ENCODE measurements around the gene POM121.

Gene POM121

GRCh38 chr7:72924733-72925545 is at the start of gene POM121 (continued):
- TF ChIP-seq ELK4 (IDR thresholded peaks at IDR 0.05; ENCODE audit: borderline replicate concordance, low read depth, low read length) (no peak), ZNF391 (tag by site-specific recombination; IDR thresholded peaks at IDR 0.05; ENCODE audit: borderline replicate concordance, low read depth) (0 out of 2 replicates have a peak, but pooled peaks have one; percentile 16), ZNF624 (tag by site-specific recombination; IDR thresholded peaks at IDR 0.05) (no peak), ZSCAN23 (tag by site-specific recombination; IDR thresholded peaks at IDR 0.05) (no peak), HOXD13 (CRISPR knock-in tag; IDR thresholded peaks at IDR 0.05; ENCODE audit: borderline replicate concordance) (no peak), OSR2 (tag by site-specific recombination; IDR thresholded peaks at IDR 0.05) (no peak), ZFP3 (tag by site-specific recombination; IDR thresholded peaks at IDR 0.05; ENCODE audit: low read depth) (no peak), ZNF10 (tag by site-specific recombination; IDR thresholded peaks at IDR 0.05) (no peak), ZNF654 (tag by site-specific recombination; IDR thresholded peaks at IDR 0.05; ENCODE audit: low read depth) (no peak), MEIS1 (CRISPR knock-in tag; IDR thresholded peaks at IDR 0.05; ENCODE audit: borderline replicate concordance) (no peak), ZFP41 (tag by site-specific recombination; IDR thresholded peaks at IDR 0.05; ENCODE audit: borderline replicate concordance) (no peak), ZNF324 (tag by site-specific recombination; IDR thresholded peaks at IDR 0.05) (0 out of 2 replicates have a peak, but pooled peaks have one; percentile 21), CTCF (tag by site-specific recombination; IDR thresholded peaks at IDR 0.05) (no peak), ZEB2 (tag by site-specific recombination; IDR thresholded peaks at IDR 0.05) (0 out of 2 replicates have a peak, but pooled peaks have one; percentile 24), MYNN (tag by site-specific recombination; IDR thresholded peaks at IDR 0.05; ENCODE audit: borderline replicate concordance) (no peak), ZNF133 (tag by site-specific recombination; IDR thresholded peaks at IDR 0.05) (no peak), ZNF184 (tag by site-specific recombination; IDR thresholded peaks at IDR 0.05) (no peak), ZXDB (tag by site-specific recombination; IDR thresholded peaks at IDR 0.05) (0 out of 2 replicates have a peak, but pooled peaks have one; percentile 23), SP3 (tag by site-specific recombination; IDR thresholded peaks at IDR 0.05) (peak; percentile 18; the same call in 1 of the 2 replicates), ZNF350 (tag by site-specific recombination; IDR thresholded peaks at IDR 0.05) (no peak), ZNF530 (tag by site-specific recombination; IDR thresholded peaks at IDR 0.05; ENCODE audit: low read depth) (no peak), ZNF211 (tag by site-specific recombination; IDR thresholded peaks at IDR 0.05; ENCODE audit: low read depth) (no peak), YY2 (tag by site-specific recombination; IDR thresholded peaks at IDR 0.05) (0 out of 2 replicates have a peak, but pooled peaks have one; percentile 45), ATF2 (tag by site-specific recombination; IDR thresholded peaks at IDR 0.05; ENCODE audit: low read depth) (no peak; the same call in 1 of the 2 replicates), ZSCAN18 (tag by site-specific recombination; IDR thresholded peaks at IDR 0.05) (no peak), ZNF416 (tag by site-specific recombination; IDR thresholded peaks at IDR 0.05) (no peak), ZNF23 (tag by site-specific recombination; IDR thresholded peaks at IDR 0.05; ENCODE audit: borderline replicate concordance) (no peak), KLF8 (tag by site-specific recombination; IDR thresholded peaks at IDR 0.05) (peak; percentile 63), ZNF768 (tag by site-specific recombination; IDR thresholded peaks at IDR 0.05) (no peak)
- TF ChIP-seq, protein P1, sequence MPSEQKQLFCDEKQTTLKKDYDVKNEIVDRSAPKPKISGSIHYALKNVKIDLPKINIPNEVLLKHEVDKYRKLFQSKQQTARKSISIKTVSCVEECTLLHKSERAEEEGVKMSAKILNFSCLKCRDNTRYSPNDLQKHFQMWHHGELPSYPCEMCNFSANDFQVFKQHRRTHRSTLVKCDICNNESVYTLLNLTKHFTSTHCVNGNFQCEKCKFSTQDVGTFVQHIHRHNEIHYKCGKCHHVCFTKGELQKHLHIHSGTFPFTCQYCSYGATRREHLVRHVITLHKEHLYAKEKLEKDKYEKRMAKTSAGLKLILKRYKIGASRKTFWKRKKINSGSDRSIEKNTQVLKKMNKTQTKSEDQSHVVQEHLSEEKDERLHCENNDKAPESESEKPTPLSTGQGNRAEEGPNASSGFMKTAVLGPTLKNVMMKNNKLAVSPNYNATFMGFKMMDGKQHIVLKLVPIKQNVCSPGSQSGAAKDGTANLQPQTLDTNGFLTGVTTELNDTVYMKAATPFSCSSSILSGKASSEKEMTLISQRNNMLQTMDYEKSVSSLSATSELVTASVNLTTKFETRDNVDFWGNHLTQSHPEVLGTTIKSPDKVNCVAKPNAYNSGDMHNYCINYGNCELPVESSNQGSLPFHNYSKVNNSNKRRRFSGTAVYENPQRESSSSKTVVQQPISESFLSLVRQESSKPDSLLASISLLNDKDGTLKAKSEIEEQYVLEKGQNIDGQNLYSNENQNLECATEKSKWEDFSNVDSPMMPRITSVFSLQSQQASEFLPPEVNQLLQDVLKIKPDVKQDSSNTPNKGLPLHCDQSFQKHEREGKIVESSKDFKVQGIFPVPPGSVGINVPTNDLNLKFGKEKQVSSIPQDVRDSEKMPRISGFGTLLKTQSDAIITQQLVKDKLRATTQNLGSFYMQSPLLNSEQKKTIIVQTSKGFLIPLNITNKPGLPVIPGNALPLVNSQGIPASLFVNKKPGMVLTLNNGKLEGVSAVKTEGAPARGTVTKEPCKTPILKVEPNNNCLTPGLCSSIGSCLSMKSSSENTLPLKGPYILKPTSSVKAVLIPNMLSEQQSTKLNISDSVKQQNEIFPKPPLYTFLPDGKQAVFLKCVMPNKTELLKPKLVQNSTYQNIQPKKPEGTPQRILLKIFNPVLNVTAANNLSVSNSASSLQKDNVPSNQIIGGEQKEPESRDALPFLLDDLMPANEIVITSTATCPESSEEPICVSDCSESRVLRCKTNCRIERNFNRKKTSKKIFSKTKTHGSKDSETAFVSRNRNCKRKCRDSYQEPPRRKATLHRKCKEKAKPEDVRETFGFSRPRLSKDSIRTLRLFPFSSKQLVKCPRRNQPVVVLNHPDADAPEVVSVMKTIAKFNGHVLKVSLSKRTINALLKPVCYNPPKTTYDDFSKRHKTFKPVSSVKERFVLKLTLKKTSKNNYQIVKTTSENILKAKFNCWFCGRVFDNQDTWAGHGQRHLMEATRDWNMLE (tag by site-specific recombination; conservative IDR thresholded peaks at IDR 0.05; ENCODE audit: low read depth), result no peak

All from HEK293 (cell line).